AML-193 (cell line): ENCODE measurements around the gene MAPK14.
A peak's percentile ranks its signal among the peaks of the same experiment; 100 is the strongest.

Experiments
- DNase-seq, 2 experiments: peaks; one replicate each; lab custom pipeline; 2025; lab: John Stamatoyannopoulos, UW

The MAPK14 gene

DNA sequence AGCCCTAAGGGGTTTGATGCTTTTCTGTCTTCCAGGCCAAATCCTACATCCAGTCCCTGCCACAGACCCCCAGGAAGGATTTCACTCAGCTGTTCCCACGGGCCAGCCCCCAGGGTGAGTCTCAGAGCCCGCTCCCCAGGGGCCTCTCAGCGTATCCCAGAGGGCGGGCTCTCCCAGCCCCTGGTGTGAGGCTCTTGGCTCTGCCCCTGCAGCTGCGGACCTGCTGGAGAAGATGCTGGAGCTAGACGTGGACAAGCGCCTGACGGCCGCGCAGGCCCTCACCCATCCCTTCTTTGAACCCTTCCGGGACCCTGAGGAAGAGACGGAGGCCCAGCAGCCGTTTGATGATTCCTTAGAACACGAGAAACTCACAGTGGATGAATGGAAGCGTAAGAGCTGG lies 111.1 kb downstream of the MAPK14 start:
- no peak for DNase-seq

- peak in 1 of 2 experiments; percentile 24 for DNase-seq
Observed at GRCh38 chr6:36139431-36139830, 111.8 kb downstream of the MAPK14 start.

DNA sequence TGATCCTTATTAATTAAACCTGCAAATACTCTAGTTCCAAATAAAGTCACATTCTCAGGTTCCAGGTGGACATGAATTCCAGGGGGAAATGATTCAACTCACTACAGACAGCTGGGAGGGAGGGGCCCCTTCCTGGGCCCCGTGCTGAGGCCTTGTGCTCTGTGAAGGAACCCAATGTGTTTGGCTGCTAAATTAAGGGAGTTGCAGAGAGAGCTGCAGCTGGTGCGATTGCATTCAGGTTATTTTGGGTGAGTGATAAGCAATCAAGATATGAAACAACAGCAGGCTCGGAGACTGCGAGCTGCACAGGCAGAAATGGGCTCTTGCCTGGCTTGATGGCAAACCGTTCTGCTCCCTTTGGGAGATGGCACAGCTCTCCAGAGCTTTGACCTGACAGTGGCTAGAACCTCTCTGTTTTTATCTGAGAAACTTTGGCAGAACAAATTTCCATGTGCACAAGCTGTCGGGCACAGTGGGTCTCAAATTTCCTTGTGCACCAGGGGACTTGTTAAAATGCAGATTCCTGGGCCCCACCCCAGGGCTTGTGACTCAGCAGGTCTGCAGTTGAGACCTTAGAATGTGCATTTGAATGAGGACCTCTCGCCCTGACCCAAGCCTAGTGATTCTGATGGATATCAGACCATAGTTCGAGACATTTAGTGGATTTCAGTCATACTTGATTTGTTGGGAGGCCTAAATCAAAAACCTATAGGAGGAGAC lies 112.5 kb downstream of the MAPK14 start:
- no peak for DNase-seq

DNA sequence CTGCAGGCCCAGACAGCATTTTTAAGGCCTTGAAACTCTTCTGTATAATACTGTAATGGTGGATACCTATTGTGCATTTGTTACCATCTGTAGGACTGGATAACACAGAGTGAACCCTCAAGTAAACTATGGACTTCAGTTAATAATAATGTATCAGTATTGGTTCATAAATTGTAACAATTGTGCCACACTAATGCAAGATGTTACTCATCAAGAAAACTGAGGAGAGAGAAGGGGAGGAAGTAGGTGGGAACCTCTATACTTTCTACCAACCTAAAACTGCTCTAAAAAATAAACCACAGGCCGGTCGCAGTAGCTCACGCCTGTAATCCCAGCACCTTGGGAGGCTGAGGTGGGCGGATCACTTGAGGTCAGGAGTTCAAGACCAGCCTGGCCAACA lies 113.5 kb downstream of the MAPK14 start:
- DNase-seq: peak; percentile 56 to 64

DNA sequence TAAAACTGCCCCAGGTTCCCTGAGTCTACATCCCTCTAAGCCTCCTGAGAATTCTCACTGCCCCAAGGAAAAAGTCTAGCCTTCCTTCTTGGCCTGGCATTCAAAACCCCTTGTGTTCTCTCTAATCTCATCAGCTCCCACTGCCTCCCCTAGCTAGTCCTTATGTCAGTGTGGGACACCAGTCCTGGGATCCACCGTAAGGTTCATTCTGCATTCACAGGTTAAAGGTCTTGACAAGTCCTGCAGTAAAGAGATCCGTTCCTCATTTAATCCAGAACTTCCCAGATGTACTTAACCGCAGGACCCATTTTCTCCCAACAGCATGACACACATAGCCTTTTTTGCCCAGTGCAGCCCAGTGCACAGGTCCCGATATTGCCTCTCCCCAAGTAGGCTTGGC lies 114.4 kb downstream of the MAPK14 start:
- no peak for DNase-seq

DNA sequence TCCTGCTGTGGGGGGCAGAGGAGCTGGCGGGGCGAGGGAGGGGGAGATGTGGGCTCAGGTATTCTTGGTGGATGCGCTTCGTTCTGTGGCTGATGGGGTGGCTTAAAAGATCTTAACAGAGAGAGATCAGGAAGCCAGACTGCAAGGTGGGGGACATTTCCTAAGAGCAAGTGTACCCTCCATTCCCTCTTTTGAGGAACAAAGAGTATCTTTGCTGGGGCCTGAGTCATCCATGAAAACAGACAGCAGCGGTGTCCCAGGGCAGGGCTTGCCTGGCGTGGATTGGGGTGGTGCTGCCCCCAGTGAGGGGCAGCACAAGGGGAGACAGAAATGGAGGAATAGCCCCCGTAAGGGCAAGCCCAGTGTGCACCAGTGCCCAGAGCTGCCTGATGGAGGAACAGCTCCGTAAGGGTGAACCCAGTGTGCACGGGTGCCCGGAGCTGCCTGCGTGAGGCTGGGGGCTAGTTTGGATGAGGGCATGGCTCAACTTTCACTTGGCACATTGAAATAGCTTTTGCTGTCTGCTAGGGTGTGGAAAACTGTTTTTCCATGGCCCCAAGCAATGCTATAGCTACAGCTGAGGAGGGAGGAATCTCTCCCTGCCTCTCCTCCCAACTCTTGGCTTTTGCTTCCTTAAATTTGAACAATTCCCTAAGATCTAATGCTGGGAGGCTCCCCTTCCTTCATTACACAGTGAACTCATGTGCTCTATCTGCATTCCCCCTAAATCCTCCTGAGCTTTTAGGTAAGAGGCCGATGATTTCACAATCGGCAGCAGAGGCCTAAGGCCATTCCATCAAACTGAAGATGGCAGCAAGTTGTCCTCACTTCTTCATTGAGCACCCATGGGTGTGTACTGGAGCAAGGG lies 115.6 kb downstream of the MAPK14 start:
- DNase-seq: no peak

DNA sequence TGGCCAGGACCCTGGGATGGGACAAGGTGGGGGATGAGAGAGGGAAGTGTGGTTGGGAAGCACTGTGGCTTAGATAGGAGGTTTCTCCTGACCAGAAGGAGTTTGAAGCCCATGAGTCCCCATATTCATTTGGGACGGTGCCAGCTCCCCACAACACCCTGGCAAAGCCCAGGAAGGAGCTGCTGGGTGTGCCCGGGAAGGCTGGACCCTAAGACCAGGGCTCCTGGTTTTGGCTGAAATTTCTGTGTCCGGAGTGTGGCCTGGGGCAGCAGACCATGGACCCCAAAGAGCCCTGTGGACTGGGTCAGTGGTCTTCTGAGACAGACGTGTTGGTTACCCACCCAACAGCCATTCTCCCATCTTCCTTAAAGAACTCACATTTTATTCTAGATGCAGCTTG lies 117.9 kb downstream of the MAPK14 start:
- no peak for DNase-seq

DNA sequence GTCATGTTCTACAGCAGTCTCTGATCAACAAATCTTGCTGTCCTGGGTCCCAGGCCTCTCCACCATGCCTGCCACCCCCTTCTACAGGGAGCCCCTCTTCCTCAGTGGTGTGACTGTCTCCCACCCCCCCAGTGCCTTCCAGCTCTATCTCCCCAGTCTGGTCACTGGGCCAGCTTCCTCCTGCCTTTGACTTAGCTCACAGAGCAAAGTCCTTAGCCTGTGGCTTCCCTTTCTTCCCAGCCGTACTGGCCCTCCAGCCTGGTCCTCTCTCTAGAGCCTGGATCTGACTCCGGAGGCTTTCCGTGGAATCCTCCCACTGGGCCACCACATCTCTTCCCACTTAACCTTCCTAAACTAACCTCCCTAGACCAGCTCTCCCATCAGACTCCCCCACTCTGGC lies 119.7 kb downstream of the MAPK14 start:
- DNase-seq: peak in 1 of 2 experiments; percentile 47

DNA sequence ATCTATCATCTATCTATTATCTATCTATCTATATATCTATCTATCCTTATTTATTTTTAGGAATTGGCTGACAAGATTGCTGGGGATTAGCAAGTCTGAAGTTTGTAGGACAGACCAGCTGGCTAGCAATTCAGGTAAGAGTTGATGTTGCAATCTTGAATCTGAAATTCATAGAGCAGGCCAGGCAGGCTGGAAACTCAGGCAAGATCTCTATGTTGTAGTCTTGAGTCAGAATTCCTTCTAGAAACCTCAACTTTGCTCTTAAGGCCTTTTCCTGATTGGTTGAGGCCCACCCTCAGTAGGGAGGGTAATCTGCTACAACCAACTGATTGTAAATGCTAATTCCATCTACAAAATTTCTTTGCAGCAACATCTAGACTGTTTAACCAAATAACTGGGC lies 121.9 kb downstream of the MAPK14 start:
- no peak for DNase-seq

DNA sequence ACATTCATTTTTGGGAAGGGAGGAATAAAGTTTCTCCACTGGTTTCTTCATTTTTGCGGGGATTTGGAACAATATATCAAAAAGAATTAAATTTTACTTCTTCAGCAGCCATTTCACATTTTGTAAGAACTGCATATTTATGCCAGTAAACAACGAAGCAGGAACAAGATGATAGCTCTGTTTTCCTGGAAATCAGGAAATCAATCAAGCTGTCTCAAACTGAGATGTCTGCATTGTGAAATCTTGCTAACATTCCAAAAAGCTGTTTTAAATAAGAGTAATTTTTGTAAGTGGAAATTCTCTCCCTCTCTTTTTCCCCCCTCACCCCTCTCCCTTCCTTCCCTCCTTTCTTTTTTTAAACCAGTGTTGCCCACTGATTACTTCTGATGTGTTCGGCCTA lies 122.7 kb downstream of the MAPK14 start:
- no peak for DNase-seq

- DNase-seq: no peak
Observed at GRCh38 chr6:36154286-36154685, 126.7 kb downstream of the MAPK14 start.

DNA sequence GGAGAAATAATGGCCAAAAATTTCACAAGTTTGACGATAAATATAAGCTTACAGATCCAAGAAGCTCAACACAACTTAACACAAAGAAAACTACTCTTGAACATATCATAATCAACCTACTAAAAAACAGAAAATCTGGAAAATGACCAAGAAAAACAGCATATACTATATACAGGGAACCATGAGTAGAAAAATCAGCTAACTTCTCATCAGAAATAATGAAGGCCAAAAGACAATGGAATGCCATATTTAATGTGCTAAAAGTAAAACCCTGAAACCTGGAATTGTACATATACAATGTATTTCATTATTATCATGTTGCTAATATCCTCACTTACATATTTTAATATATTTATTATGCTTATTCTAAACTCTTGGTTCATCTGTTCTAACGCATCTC lies 128.1 kb downstream of the MAPK14 start:
- DNase-seq: no peak

DNA sequence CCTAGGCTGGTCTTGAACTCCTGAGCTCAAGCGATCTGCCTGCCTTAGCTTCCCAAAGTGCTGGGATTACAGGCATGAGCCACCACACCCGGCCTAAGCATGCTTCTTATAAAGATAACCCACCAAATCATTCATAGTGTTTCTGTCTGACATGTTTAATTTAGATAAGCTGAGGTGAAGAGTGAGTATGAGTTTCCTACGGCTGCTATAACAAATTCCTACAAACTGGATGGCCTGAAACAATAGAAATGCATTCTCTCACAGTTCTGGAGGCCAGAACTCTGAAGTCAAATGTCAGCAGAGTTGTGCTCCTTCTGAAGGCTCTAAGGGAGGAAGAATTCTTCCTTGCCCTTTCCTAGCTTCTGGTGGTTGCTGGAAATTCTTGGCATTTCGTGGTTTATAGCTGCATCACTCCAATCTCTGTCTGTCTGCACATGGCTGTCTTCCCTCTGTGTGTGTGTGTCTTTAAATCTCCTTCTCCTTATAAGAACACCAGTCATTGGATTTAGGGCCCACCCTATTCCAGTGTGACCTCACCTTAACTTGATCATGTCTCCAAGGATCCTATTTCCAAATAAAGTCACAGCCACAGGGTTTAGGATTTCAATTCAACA lies 132.6 kb downstream of the MAPK14 start:
- DNase-seq: no peak
